ENCODE results near the gene OSBPL9.
"Not testable (repeated sequence)": the region's sequence is repeated elsewhere in the genome, so short reads cannot be mapped to it uniquely, and the experiment has no call there.

OSBPL9 gene

GRCh38 chr1:51616903-51617708 lies at the start of gene OSBPL9:
Gene OSBPL9 (plus strand): TSS chr1:51617092. CDS start chr1:51617111, 19 bp downstream.
- DNase-seq = peak; percentile 44 to 81

- no peak for DNase-seq
These were observed 49.2 kb upstream of the OSBPL9 start for GRCh38 chr1:51567653-51568052.

- no peak for DNase-seq
These were observed 48.5 kb upstream of the OSBPL9 start for GRCh38 chr1:51568231-51568935.

- peak in 1 of 2 experiments; percentile 75 for DNase-seq
These were observed 47.4 kb upstream of the OSBPL9 start for GRCh38 chr1:51569284-51570062.

GRCh38 chr1:51570063-51570710 lies 46.7 kb upstream of the OSBPL9 start:
- DNase-seq = no peak

- no peak for DNase-seq
These were observed 44.5 kb upstream of the OSBPL9 start for GRCh38 chr1:51572365-51572764.

- DNase-seq = no peak
These were observed 42.1 kb upstream of the OSBPL9 start for GRCh38 chr1:51574796-51575195.

GRCh38 chr1:51575406-51576084 lies 41.3 kb upstream of the OSBPL9 start:
- no peak for DNase-seq

- no peak for DNase-seq
These were observed 40.8 kb upstream of the OSBPL9 start for GRCh38 chr1:51576085-51576444.

GRCh38 chr1:51576923-51577322 lies 40.0 kb upstream of the OSBPL9 start:
- no peak for DNase-seq

GRCh38 chr1:51578383-51579109 lies 38.3 kb upstream of the OSBPL9 start:
- DNase-seq = no peak

- no peak for DNase-seq
These were observed 35.7 kb upstream of the OSBPL9 start for GRCh38 chr1:51581238-51581637.

- DNase-seq = no peak
These were observed 33.4 kb upstream of the OSBPL9 start for GRCh38 chr1:51583532-51583931.

- DNase-seq = no peak
These were observed 32.9 kb upstream of the OSBPL9 start for GRCh38 chr1:51584021-51584420.

GRCh38 chr1:51592711-51593110 lies 24.2 kb upstream of the OSBPL9 start:
- no peak for DNase-seq

GRCh38 chr1:51594716-51595115 lies 22.2 kb upstream of the OSBPL9 start:
- no peak for DNase-seq

GRCh38 chr1:51600529-51600928 lies 16.4 kb upstream of the OSBPL9 start:
- DNase-seq = no peak

- no peak for DNase-seq
These were observed 15.9 kb upstream of the OSBPL9 start for GRCh38 chr1:51600965-51601364.

- no peak for DNase-seq
These were observed 10.8 kb upstream of the OSBPL9 start for GRCh38 chr1:51605961-51606723.

- no peak for DNase-seq
These were observed 9.2 kb upstream of the OSBPL9 start for GRCh38 chr1:51607681-51608095.

- not testable (repeated sequence) for DNase-seq
These were observed 6.8 kb upstream of the OSBPL9 start for GRCh38 chr1:51610104-51610503.
